GM18951 (cell line): ENCODE measurements around the gene MSH5.
A peak's percentile ranks its signal among the peaks of the same experiment; 100 is the strongest.

ENCODE experiments used
- POLR2A ChIP-seq: IDR thresholded peaks from 4 replicates; pipeline ENCODE4 v1.6.1; 2011; ENCODE audit warnings: mild to moderate bottlenecking; ENCODE audit not compliant: insufficient read length, insufficient read depth; ENCODE audit errors: extremely low read depth
- in situ Hi-C: fragments of 300-500 bp; cut with MboI; formaldehyde crosslinking; loops from one replicate; pipeline ENCODE4 v1.12.0; 2022; ENCODE audit warnings: low sequenced_read_pairs, mixed read lengths, inconsistent platforms; ENCODE audit not compliant: unreplicated experiment

Gene MSH5

GRCh38 chr6:31727717-31728671 is 11.8 kb upstream of the MSH5 start:
- TF ChIP-seq POLR2A = peak; percentile 22
- in situ Hi-C loops = no loop called here

GRCh38 chr6:31728767-31729514 is 10.9 kb upstream of the MSH5 start, which contains the start of gene DDAH2:
TSS of gene DDAH2 (minus strand) at chr6:31729299. CDS start at chr6:31729161, 138 bp downstream.
- in situ Hi-C loops = no loop called here
- no peak for TF ChIP-seq POLR2A

- in situ Hi-C loops = no loop called here
- TF ChIP-seq POLR2A = no peak
Measured at GRCh38 chr6:31729515-31729978, 10.3 kb upstream of the MSH5 start.

GRCh38 chr6:31729979-31730630 is 9.7 kb upstream of the MSH5 start:
- peak; percentile 59 for TF ChIP-seq POLR2A
- in situ Hi-C loops = no loop called here

DNA sequence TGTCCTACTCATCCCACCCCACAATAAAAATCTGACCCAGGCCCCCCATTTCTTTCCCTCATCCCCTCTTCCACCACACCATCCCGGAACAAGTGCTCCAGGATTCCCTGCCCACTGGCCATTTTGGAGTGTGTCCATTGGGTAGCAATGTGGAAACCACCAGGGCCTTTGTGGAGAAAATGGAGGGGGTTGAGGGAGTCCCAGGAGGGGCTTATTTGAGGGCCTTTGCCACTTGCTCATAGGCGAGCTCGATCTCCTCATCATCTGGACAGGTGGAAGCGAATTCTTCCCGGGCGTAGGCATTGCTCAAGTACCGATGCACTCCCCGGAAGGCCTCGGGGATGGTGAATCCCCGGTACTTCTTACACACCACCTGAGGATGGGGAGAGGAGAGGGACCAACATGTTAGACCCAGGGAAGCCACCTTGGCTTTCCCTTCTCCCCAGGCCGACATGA is 9.1 kb upstream of the MSH5 start:
- TF ChIP-seq POLR2A = no peak
- in situ Hi-C loops = no loop called here

GRCh38 chr6:31732029-31732428 is 7.8 kb upstream of the MSH5 start:
- no peak for TF ChIP-seq POLR2A
- in situ Hi-C loops = no loop called here

DNA sequence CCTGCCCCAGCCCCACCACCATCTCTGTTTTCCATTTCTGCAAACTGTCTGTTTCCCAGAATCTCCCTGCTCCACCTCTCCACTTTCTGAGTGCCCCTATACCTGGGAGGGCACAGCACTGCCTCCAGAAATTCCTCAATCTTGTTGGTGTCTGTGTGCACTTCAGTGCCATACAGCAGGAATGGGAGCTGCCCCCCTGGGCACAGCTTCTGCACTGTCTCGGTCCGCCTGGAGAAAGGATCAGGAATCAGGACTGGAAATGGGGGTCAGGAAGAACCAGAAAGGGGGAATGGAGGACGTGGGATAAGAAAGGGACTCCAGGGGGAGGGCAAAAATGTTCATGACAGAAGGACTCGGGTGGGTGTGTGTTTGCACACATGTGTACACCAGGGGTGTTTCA is 6.1 kb upstream of the MSH5 start:
- no peak for TF ChIP-seq POLR2A
- in situ Hi-C loops = no loop called here

GRCh38 chr6:31734247-31734820 is 5.5 kb upstream of the MSH5 start:
- in situ Hi-C loops = no loop called here
- no peak for TF ChIP-seq POLR2A

- in situ Hi-C loops = no loop called here
- TF ChIP-seq POLR2A = no peak
Measured at GRCh38 chr6:31734821-31735406, 4.9 kb upstream of the MSH5 start.

GRCh38 chr6:31736021-31736767 is 3.6 kb upstream of the MSH5 start, which contains the start of gene CLIC1:
TSS of gene CLIC1 (minus strand) at chr6:31736530. CDS start at chr6:31736300, 230 bp downstream.
- in situ Hi-C loops = no loop called here
- peak; percentile 93 for TF ChIP-seq POLR2A

DNA sequence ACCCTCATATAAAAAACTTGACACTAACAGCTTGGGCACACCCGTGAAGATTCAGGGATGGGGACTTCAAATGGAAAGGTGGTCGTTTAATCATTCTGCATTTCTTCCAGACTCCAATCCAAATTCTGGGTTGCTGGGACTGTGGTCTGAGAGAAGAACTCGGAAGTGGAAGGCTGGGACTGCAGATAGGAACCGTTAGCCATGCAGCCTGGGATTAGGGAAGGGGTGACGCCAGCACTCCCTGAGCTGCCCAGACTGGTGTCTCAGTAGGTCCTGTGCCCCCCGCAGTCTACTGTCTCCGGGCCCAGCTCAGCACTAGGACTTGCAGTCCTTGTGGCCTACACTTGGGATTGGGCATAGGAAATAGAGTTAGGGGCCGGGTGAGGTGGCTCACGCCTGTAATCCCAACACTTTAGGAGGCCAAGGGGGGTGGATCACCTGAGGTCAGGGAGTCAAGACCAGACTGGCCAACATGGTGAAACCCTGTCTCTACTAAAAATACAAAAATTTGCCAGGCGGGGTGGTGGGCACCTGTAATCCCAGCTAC is 3.0 kb upstream of the MSH5 start:
- no peak for TF ChIP-seq POLR2A
- in situ Hi-C loops = no loop called here
